Tibial artery (tissue), 4 donors: ENCODE measurements around the gene TDRD3.

Experiments used
- DNase-seq, 2 donors: peaks; one replicate each; pipeline ENCODE4 v3.0.0-alpha.2; 2019
- H3K27ac ChIP-seq, 2 donors: fragments of 200-600 bp; sonication (generic) in 1 of 2; 1 replicate in 1 of 2; 2 replicates in 1 of 2; pipeline ENCODE4 v1.5.1; 2018 to 2019; ENCODE audit warnings: mild to moderate bottlenecking in 1 of 2
- H3K27me3 ChIP-seq, 2 donors: fragments of 200-600 bp; sonication (generic) in 1 of 2; one replicate each; pipeline versions ENCODE4 v1.5.1 to v1.6.0; 2016 to 2019
- H3K36me3 ChIP-seq, 3 donors: fragments of 200-600 bp; sonication (generic) in 2 of 3; one replicate each; pipeline ENCODE4 v1.5.1; 2016 to 2019; ENCODE audit warnings: mild to moderate bottlenecking in 2 of 3
- H3K4me1 ChIP-seq, 4 donors: fragments of 200-600 bp; sonication (generic) in 2 of 4; 1 replicate in 3 of 4; 2 replicates in 1 of 4; pipeline ENCODE4 v1.5.1; 2016 to 2019
- H3K4me3 ChIP-seq, 2 donors: fragments of 200-600 bp; sonication (generic) in 1 of 2; 1 replicate in 1 of 2; 2 replicates in 1 of 2; pipeline ENCODE4 v1.5.1; 2018 to 2019; ENCODE audit warnings: mild to moderate bottlenecking in 2 of 2
- H3K9me3 ChIP-seq, 3 donors: fragments of 200-600 bp; sonication (generic) in 1 of 3; one replicate each; pipeline ENCODE4 v1.5.1; 2016 to 2019
- intact Hi-C: fragments of 100-400 bp; cut with DNase I; formaldehyde crosslinking; loops from one replicate; pipeline ENCODE4 v1.15.0; 2023; ENCODE audit warnings: low total_unique reads
- TF ChIP-seq, protein P1 (sequence below), 2 experiments: fragments of 200-600 bp in 1 of 2; fragments of 450-650 bp in 1 of 2; IDR thresholded peaks; one replicate each; pipeline ENCODE4 v1.5.1; 2017 to 2019; ENCODE audit warnings: antibody characterized with exemption in 2 of 2, mild to moderate bottlenecking in 1 of 2, moderate library complexity in 1 of 2

TDRD3 gene

DNA sequence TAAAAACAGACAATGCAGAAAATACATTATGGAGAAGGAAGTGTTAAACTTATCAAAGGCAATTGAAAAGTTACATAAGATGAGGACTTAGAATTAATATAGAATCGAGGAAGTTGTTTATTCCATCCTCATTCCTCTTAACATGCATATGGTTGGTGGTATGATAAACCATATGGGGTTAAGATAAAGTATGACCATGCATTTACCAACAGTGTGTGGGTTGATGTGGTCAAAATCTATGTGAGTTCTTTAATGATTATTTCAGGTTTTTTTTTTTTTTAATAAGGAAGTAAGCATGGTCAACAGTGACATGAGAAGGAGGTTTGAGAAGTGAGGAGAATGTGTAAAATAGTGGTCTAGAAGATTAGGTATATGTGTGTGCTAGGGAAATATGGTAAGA is 94.5 kb downstream of the TDRD3 start:
- intact Hi-C loops: no loop called here
- Histone ChIP-seq H3K36me3 (peaks cover 27 to 44% (median 42%) of the 10 kb centered on the region in 3 donors), H3K4me3 (no peak overlapping the region), H3K27me3 (no peaks in the 10 kb centered on the region), H3K4me1 (no peaks in the 10 kb centered on the region), H3K9me3 (no peaks in the 10 kb centered on the region), H3K27ac (no peak overlapping the region)
- DNase-seq: no peak
- TF ChIP-seq, protein P1, sequence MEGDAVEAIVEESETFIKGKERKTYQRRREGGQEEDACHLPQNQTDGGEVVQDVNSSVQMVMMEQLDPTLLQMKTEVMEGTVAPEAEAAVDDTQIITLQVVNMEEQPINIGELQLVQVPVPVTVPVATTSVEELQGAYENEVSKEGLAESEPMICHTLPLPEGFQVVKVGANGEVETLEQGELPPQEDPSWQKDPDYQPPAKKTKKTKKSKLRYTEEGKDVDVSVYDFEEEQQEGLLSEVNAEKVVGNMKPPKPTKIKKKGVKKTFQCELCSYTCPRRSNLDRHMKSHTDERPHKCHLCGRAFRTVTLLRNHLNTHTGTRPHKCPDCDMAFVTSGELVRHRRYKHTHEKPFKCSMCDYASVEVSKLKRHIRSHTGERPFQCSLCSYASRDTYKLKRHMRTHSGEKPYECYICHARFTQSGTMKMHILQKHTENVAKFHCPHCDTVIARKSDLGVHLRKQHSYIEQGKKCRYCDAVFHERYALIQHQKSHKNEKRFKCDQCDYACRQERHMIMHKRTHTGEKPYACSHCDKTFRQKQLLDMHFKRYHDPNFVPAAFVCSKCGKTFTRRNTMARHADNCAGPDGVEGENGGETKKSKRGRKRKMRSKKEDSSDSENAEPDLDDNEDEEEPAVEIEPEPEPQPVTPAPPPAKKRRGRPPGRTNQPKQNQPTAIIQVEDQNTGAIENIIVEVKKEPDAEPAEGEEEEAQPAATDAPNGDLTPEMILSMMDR (IDR thresholded peaks at IDR 0.05): no peak

DNA sequence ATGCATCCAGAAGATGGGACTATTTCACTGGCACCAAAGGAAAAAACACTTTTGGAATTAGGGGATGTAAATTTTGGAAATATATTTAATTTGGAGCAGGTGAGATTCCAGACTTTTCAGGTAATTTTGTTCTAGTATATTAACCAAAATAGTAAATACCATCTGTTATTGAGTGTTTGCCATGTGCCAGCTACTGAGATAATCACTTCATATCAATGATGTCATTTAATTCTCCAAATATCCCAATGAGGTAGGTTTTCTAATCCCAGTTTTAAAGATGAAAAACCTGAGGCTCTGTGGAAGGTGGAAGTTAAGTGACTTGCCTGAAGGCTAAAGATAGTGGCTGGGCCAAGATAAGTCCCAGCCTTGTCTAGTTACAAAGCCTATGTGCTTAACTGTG is 95.2 kb downstream of the TDRD3 start:
- TF ChIP-seq, protein P1 (IDR thresholded peaks at IDR 0.05): no peak
- no peak overlapping the region for H3K27ac ChIP-seq
- no peaks in the 10 kb centered on the region for H3K27me3 ChIP-seq
- H3K4me1 ChIP-seq: no peaks in the 10 kb centered on the region
- no peak overlapping the region for H3K4me3 ChIP-seq
- H3K36me3 ChIP-seq: peaks cover 33 to 44% (median 43%) of the 10 kb centered on the region in 3 donors
- H3K9me3 ChIP-seq: no peaks in the 10 kb centered on the region
- intact Hi-C loops: no loop called here
- DNase-seq: no peak

DNA sequence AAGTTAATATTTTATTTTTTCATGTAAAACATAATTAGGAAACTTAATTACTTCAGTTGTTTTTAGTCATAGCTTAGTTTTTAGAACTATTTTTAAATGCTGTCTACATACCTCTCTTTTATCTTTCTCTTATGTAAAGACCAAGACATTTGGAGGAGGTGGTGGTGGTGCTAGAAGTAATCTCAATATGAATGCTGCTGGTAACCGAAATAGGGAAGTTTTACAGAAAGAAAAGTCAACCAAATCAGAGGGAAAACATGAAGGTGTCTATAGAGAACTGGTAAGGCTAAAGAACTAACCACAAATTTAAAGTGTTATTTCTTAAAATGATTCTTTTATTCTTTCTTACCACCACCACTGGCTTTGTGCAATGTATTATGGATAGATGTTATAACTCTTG is 97.3 kb downstream of the TDRD3 start:
- intact Hi-C loops: no loop called here
- Histone ChIP-seq H3K9me3 (no peaks in the 10 kb centered on the region), H3K36me3 (peaks cover 42 to 53% (median 47%) of the 10 kb centered on the region in 3 donors), H3K4me3 (no peak overlapping the region), H3K27ac (no peak overlapping the region), H3K4me1 (no peaks in the 10 kb centered on the region), H3K27me3 (no peaks in the 10 kb centered on the region)
- TF ChIP-seq, protein P1 (IDR thresholded peaks at IDR 0.05): no peak
- no peak for DNase-seq

DNA sequence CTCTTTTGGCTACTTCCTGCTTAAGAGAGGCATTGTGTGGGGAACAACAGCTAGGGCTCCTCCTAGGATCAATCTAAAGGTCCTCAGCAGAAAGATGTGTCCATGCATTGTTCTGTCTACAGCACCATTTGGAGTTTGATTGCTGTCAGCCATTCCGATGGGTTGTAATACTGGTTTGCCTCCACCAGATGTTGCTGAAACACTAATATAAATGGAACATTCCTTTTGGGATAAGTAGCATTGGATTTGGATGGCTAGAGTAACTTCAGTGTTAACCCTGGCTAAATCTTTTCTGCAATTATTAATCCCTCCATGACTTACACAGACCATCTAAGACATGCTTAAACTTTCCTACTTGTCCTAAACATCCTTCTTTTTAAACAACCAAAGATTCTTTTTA is 104.2 kb downstream of the TDRD3 start:
- Histone ChIP-seq H3K27ac (no peak overlapping the region), H3K36me3 (peaks cover 54 to 71% (median 61%) of the 10 kb centered on the region in 3 donors), H3K9me3 (peaks cover 0 to 7% (median 0%) of the 10 kb centered on the region in 3 donors), H3K4me1 (no peaks in the 10 kb centered on the region), H3K27me3 (no peaks in the 10 kb centered on the region), H3K4me3 (no peak overlapping the region)
- TF ChIP-seq, protein P1 (IDR thresholded peaks at IDR 0.05): no peak
- intact Hi-C loops: no loop called here
- no peak for DNase-seq

DNA sequence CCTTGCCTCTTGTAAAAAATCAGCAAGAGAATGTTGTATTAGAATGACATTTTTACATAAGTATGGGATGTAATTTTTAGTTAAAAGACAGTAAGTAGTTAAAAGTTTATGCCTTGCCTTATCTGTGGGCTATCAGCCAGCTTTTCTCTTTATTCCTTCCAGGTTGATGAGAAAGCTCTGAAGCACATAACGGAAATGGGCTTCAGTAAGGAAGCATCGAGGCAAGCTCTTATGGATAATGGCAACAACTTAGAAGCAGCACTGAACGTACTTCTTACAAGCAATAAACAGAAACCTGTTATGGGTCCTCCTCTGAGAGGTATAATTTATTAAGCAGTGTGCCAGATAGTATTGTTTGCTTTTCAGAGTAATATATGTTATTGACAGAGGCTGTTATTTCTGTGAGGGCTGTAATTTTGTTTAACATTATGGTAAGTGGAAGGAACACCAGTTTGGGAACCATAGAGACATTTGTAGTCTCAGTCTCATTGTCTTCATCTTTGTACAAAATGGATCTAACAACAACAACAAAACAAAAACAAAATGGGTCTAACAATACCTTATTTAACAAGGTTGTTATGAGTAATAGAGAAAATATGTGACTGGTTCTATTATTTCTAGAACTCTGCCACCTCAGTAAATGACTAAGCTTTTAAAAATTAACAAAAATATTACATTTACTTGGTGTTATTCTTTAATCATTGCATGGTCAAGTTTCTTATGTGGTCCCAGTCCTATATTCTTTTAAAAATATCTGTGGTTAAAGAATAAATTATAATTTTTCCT is 112.8 kb downstream of the TDRD3 start:
- Histone ChIP-seq H3K27me3 (no peaks in the 10 kb centered on the region), H3K36me3 (peaks cover 31 to 33% (median 32%) of the 10 kb centered on the region in 3 donors), H3K27ac (no peak overlapping the region), H3K4me1 (no peaks in the 10 kb centered on the region), H3K9me3 (no peaks in the 10 kb centered on the region), H3K4me3 (no peak overlapping the region)
- TF ChIP-seq, protein P1 (IDR thresholded peaks at IDR 0.05): no peak
- no peak for DNase-seq
- intact Hi-C loops: no loop called here
